Heart left ventricle (tissue), 13 donors: Measurements from ENCODE around the gene RAD50.

Experiments used
- POLR2A ChIP-seq, 2 donors: fragments of 450-650 bp; IDR thresholded peaks; one replicate each; pipeline ENCODE4 v1.6.1; 2017; ENCODE audit warnings: antibody characterized with exemption in 2 of 2, mild to moderate bottlenecking in 2 of 2, moderate library complexity in 2 of 2
- TF ChIP-seq, protein P1 (sequence below), 12 donors: fragments of 200-600 bp; sonication (generic) in 4 of 12; IDR thresholded peaks; one replicate each; pipeline versions ENCODE4 v1.5.0 to v1.8.0; 2018 to 2022; ENCODE audit warnings: antibody characterized with exemption in 12 of 12, mild to moderate bottlenecking in 5 of 12
- donor health status: ischemic (EF 13 %, LVEDD 7.1; RV severe dilation, severe dysfunction).
- donor health status: DM: no; HTN: yes; CAD: no.
- donor health status: DM: no; HTN: no; CAD: no.
- donor health status: ischemic (EF 25% LVEDD 6.9; RV normal size, moderate dysfunction).
- donor health status: ischemic (EF 25% LVEDD 5.7; RV mildly dilated, moderate dysfunction).
- donor health status: ischemic (EF 35%, LVEDD 5.7; RV mildly dilated, moderate dysfunction).
- donor health status: nonischemic (EF 11% LVEDD 7.7; RV severe dilation, severe dysfunction).
- donor health status: DM: yes; HTN: yes; CAD: no.
- donor health status: PGD.
- donor health status: ischemic (EF 29% LVEDD 5.4; RV normal size, mild dysfunction).
- donor health status: nonischemic (EF 23%, LVEDD 6.1; RV moderate dilation, normal function).

- TF ChIP-seq, protein P1, sequence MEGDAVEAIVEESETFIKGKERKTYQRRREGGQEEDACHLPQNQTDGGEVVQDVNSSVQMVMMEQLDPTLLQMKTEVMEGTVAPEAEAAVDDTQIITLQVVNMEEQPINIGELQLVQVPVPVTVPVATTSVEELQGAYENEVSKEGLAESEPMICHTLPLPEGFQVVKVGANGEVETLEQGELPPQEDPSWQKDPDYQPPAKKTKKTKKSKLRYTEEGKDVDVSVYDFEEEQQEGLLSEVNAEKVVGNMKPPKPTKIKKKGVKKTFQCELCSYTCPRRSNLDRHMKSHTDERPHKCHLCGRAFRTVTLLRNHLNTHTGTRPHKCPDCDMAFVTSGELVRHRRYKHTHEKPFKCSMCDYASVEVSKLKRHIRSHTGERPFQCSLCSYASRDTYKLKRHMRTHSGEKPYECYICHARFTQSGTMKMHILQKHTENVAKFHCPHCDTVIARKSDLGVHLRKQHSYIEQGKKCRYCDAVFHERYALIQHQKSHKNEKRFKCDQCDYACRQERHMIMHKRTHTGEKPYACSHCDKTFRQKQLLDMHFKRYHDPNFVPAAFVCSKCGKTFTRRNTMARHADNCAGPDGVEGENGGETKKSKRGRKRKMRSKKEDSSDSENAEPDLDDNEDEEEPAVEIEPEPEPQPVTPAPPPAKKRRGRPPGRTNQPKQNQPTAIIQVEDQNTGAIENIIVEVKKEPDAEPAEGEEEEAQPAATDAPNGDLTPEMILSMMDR (IDR thresholded peaks at IDR 0.05) = no peak
- TF ChIP-seq POLR2A (IDR thresholded peaks at IDR 0.05) = no peak
Measured at GRCh38 chr5:132668706-132669454, 112.1 kb downstream of the RAD50 start.
